HG03060 (cell line): ENCODE measurements around the gene AP5Z1.
A peak's percentile ranks its signal among the peaks of the same experiment; 100 is the strongest.

Source experiments
- ATAC-seq: cut with Tn5 transposase; IDR thresholded peaks from one replicate; pipeline ENCODE4 v1.9.1; 2021; ENCODE audit warnings: low read depth, moderate number of reproducible peaks; ENCODE audit not compliant: unreplicated experiment

The AP5Z1 gene

GRCh38 chr7:4775250-4775847, at the start of gene AP5Z1:
TSS of gene AP5Z1 (plus strand) at chr7:4775623. CDS start at chr7:4775716, 93 bp downstream.
- ATAC-seq = peak; percentile 73

- ATAC-seq = no peak
Measured at GRCh38 chr7:4725850-4726450, 49.5 kb upstream of the AP5Z1 start.

- no peak for ATAC-seq
Measured at GRCh38 chr7:4726566-4726965, 48.9 kb upstream of the AP5Z1 start.

GRCh38 chr7:4727914-4728705, 47.3 kb upstream of the AP5Z1 start:
- ATAC-seq = no peak

GRCh38 chr7:4729266-4729665, 46.2 kb upstream of the AP5Z1 start:
- no peak for ATAC-seq

- ATAC-seq = no peak
Measured at GRCh38 chr7:4730276-4730675, 45.1 kb upstream of the AP5Z1 start.

GRCh38 chr7:4730971-4731370, 44.5 kb upstream of the AP5Z1 start:
- no peak for ATAC-seq

- ATAC-seq = no peak
Measured at GRCh38 chr7:4731803-4732202, 43.6 kb upstream of the AP5Z1 start.

- no peak for ATAC-seq
Measured at GRCh38 chr7:4733936-4734528, 41.4 kb upstream of the AP5Z1 start.

- no peak for ATAC-seq
Measured at GRCh38 chr7:4734587-4735345, 40.7 kb upstream of the AP5Z1 start.

- no peak for ATAC-seq
Measured at GRCh38 chr7:4737300-4737699, 38.1 kb upstream of the AP5Z1 start.

GRCh38 chr7:4738711-4739527, 36.5 kb upstream of the AP5Z1 start:
- ATAC-seq = no peak

GRCh38 chr7:4739528-4739992, 35.9 kb upstream of the AP5Z1 start:
- ATAC-seq = no peak

- no peak for ATAC-seq
Measured at GRCh38 chr7:4740796-4741195, 34.6 kb upstream of the AP5Z1 start.

- ATAC-seq = no peak
Measured at GRCh38 chr7:4742051-4742573, 33.3 kb upstream of the AP5Z1 start.

- no peak for ATAC-seq
Measured at GRCh38 chr7:4742852-4743251, 32.6 kb upstream of the AP5Z1 start.

GRCh38 chr7:4744391-4745264, 30.8 kb upstream of the AP5Z1 start:
- peak; percentile 41 for ATAC-seq

GRCh38 chr7:4745265-4745919, 30.0 kb upstream of the AP5Z1 start:
- ATAC-seq = no peak
